ENCODE measurements around the gene HRH3.

The HRH3 gene

GRCh38 chr20:62228982-62229545 lies 9.0 kb upstream of the HRH3 start:
- DNase-seq = no peak

- no peak for DNase-seq
Observed at GRCh38 chr20:62227977-62228958, 8.2 kb upstream of the HRH3 start.

GRCh38 chr20:62227591-62227976 lies 7.5 kb upstream of the HRH3 start:
- DNase-seq = no peak

DNA sequence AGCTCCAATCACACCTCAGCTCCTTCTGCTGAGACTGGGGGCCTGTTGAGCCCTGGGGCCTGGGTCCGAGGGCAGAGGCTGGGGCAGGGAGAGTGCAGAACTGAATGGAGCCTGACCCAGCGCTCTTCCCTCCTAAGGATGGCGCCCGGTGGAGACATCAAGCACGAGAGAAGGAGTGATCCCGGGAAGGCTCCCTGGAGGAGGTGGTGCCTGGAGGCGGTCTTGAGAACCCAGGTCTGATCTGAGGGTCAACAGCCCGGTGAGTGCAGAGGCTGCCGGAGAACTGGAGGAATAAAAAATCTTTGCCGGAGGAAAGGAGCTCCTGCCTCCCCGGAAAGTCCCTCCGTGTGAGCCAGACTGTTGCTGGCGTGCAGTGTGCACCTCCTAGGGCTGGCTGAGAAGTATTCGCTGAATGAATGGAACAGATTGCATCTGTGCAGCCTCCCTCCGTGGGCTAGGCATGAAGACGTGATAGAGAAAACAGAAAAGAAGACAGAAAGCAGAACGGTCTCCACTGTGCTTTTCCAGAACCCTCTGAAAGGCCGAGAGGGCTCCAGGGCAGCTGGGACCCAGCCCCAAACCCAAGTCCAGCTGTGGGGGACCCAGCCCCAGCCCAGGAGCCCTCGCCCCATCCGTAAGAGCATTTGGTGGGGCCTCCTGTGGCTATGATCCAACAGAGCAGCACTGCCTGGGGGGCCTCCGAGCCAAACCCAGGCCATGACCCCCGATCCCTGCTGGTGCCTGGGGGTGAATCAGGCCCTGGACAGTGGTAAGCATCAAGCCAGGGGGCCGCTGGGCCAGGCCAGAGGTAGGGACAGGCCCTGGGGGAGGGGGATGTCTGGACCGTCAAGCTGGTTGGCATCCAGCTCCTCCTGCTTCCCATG lies 6.9 kb upstream of the HRH3 start:
- DNase-seq = no peak

GRCh38 chr20:62225820-62226635 lies 6.0 kb upstream of the HRH3 start:
- no peak for DNase-seq

DNA sequence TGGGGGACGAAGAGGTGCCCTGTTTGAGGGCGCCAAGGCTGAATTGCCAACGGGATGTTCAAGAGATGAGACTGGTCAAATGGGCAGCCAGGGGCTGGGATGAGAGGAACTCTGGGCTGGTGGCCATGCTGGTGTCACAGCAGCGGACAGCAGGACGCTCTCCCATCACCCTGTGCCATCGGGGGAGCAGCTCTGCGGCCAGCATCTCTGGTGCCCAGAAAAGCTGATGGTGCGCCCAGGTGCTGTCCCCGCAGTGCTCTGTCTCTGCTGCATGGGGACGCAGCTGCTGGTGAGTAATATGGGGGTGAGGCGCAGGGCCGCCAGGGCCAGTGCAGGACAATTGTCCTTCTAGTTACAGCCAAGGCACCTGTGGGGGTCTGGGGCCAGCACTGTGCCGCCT lies 4.9 kb upstream of the HRH3 start:
- no peak for DNase-seq

DNA sequence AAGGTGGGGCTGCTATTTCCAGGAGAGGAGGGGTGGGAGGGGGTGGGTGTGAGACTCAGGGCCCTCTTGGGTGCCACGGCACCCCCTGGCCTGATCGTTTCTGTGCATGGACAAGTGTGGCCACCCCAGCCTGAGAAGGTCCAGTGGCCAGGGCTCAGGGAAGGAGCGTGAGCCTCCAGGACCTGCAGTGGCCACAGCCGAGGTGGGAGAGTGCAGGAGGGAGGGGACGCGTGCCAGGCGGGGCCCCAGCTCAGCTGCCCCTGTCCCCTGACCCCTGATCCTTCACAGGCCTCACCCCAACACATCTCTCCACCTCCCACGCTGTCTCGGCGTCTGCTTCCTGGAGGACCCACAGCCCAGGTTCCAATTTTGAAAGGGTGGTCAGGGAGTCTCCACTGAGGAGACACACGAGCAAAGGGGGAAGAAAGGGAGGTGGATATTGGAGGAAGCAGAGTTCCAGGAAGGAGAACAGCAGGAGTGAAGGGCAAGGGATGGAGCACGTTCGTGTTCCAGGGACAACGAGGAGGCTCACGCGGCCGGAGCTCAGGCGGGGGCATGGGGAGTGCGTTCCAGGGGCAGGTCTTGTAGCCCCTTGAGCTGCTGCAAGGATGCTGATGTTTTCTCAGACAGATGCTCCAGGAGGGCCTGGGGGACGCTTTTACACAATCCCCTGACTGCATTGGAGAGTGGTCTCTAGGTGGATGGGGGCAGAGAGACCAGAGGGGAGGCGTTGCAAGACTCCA lies 4.2 kb upstream of the HRH3 start:
- no peak for DNase-seq

GRCh38 chr20:62223571-62223970 lies 3.5 kb upstream of the HRH3 start:
- DNase-seq = no peak

DNA sequence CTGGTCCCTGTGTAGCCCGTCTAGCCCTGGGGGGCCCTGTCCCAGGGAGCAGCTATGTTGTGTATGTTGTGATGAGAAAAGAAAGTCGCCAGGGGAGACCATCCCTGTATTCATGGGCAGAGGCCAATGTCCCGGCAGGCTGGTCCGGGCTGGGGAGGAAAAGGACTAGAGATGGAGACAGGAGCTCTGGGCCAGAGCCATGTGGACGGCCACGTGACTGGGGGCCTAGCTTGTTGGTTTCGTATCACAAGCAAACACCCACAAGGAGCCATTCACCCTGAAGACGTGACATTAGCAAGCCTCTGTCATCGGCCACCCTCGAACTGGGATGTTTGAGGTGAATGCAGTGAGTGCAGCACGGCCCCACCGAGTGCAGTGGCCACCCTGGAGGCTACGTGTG lies 2.9 kb upstream of the HRH3 start:
- DNase-seq = no peak

GRCh38 chr20:62222266-62222850 lies 2.3 kb upstream of the HRH3 start:
- DNase-seq = no peak

DNA sequence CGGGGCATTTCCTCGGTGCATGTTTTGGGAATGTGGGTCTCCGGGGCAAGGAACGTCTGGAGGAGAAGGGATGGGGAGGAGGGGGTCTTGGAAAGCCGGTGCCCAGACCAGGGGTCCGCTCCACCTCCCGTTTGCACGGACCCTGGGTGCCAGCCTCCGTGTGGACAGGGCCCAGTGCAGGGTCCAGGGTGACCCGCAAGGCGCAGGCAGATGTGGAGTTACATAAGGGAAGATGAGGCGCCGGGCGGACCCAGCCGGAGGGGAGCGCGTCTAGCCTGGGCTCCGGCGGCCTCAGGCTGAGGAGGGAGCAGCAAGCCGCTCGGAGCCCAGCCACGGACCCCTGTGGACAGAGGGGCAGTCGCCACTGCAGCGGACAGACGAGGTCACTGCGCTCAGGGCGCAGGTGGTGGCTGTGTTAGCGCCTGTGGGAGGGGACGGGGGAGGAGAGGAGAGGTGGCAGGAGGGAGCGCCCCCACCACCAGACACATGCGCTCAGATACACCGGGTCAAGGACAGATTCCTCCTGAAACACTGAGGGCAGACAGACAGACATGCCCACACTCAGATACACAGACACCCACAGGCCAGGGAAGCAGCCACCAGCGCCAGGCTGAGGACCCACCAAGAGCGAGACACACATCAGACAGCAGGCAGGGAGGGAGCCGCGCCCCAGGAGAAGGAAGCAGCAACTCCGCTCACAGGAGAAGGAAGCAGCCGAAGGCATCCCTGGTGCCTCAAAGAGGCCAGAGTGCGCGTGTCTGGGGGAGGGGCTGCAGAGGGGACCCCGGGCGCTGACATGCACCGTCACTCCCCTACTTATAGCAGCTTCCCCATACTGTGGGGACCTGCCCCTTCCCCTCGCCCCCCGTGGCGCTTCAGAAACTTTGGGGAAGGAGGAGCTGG lies 839 bp upstream of the HRH3 start:
- peak; percentile 39 to 42 for DNase-seq

- no peak for DNase-seq
Observed at GRCh38 chr20:62219101-62219991, 732 bp downstream of the HRH3 start.

- DNase-seq = no peak
Observed at GRCh38 chr20:62217913-62218773, 1.9 kb downstream of the HRH3 start.

GRCh38 chr20:62216636-62217566 lies 3.2 kb downstream of the HRH3 start:
- no peak for DNase-seq

- no peak for DNase-seq
Observed at GRCh38 chr20:62215991-62216635, 4.0 kb downstream of the HRH3 start.
